ENCODE measurements around the gene COL7A1. TPM values are rescaled to one million over a fixed set of nuclear protein-coding genes. Genes with fewer than 3 reads are reported as not detected.

Gene COL7A1
- total RNA-seq, 1 experiment from 2014 or later: 22.9 TPM

GRCh38 chr3:48628277-48629017 lies 33.3 kb upstream of the COL7A1 start:
- Histone ChIP-seq H3K4me2 (ENCODE audit: insufficient read depth, insufficient read length, low read length) (no peak overlapping the region), H3K4ac (ENCODE audit: low read depth, low read length) (no peak overlapping the region), H4K20me1 (ENCODE audit: control insufficient read depth, insufficient read depth, insufficient read length) (no peaks in the 10 kb centered on the region), H2BK12ac (ENCODE audit: insufficient read length, low read depth, low read length) (no peak overlapping the region), H2BK15ac (ENCODE audit: low read depth, low read length) (no peak overlapping the region), H2AFZ (ENCODE audit: low read length) (no peak overlapping the region), H4K5ac (ENCODE audit: insufficient read length, low read depth, low read length) (no peak overlapping the region), H3K4me1 (ENCODE audit: insufficient read depth, low read length) (no peaks in the 10 kb centered on the region; the same call in 1 of the 2 replicates), H3K79me1 (ENCODE audit: insufficient read depth, low read depth, low read length, poor library complexity, severe bottlenecking) (no peaks in the 10 kb centered on the region), H2BK120ac (ENCODE audit: low read depth, low read length, poor library complexity, severe bottlenecking) (no peak overlapping the region), H3K56ac (ENCODE audit: insufficient read length, low read depth, low read length) (no peak overlapping the region), H3K27me3 (ENCODE audit: insufficient read depth, low read length) (no peaks in the 10 kb centered on the region), H3K27ac (ENCODE audit: insufficient read length, low read depth, low read length) (no peak overlapping the region), H3T11ph (ENCODE audit: low read length) (no peak overlapping the region), H3K23me2 (ENCODE audit: insufficient read length, low read depth, low read length, poor library complexity, severe bottlenecking) (no peaks in the 10 kb centered on the region), H3K18ac (ENCODE audit: insufficient read length, low read depth, low read length) (no peak overlapping the region), H2BK5ac (ENCODE audit: insufficient read length, low read length) (no peak overlapping the region), H4K8ac (replicated peaks; ENCODE audit: insufficient read length, low read depth, low read length) (no peak overlapping the region), H3K14ac (ENCODE audit: insufficient read depth, low read length) (no peak overlapping the region), H2AK5ac (ENCODE audit: insufficient read length, low read length) (no peak overlapping the region), H3K9ac (ENCODE audit: extremely low read depth, insufficient read length, low read length) (no peak overlapping the region), H3K79me2 (ENCODE audit: insufficient read depth, low read length) (no peaks in the 10 kb centered on the region), H3K9me3 (ENCODE audit: control insufficient read depth, low read depth, low read length) (no peaks in the 10 kb centered on the region), H4K91ac (ENCODE audit: insufficient read length, low read depth, low read length) (no peak overlapping the region), H3K23ac (ENCODE audit: insufficient read length, low read depth, low read length) (no peak overlapping the region), H2BK20ac (ENCODE audit: low read depth, low read length, poor library complexity, severe bottlenecking) (no peak overlapping the region)
- WGBS (ENCODE audit: extremely low coverage, insufficient read length, low lambda C conversion rate): no CpG with 5 or more reads among the region's 13 CpGs
- Mint-ChIP-seq H3K9me3 (no peaks in the 10 kb centered on the region), H3K4me1 (peaks cover 5 to 9% of the 10 kb centered on the region in 2 experiments), H3K27ac (peak overlapping the region in 2 of 3 experiments; percentile 30 to 53; a peak in 3 of 7 replicates), H3K4me3 (no peak overlapping the region), H3K27me3 (ENCODE audit: low read depth) (peaks cover 1% of the 10 kb centered on the region; the same call in 1 of the 2 replicates), H3K36me3 (ENCODE audit: insufficient read depth in 1 of 3, low read depth in 3 of 3) (peaks cover 50 to 84% (median 80%) of the 10 kb centered on the region in 3 experiments)
- TF ChIP-seq CTCF (conservative IDR thresholded peaks at IDR 0.05): no peak
- no peak for DNase-seq

Measured in H9 (cell line).